Measurements from ENCODE around the gene CRK. TPM values are rescaled to one million over a fixed set of nuclear protein-coding genes. Genes with fewer than 3 reads are reported as not detected.

CRK gene
- total RNA-seq, 1 donor = 109 TPM

DNA sequence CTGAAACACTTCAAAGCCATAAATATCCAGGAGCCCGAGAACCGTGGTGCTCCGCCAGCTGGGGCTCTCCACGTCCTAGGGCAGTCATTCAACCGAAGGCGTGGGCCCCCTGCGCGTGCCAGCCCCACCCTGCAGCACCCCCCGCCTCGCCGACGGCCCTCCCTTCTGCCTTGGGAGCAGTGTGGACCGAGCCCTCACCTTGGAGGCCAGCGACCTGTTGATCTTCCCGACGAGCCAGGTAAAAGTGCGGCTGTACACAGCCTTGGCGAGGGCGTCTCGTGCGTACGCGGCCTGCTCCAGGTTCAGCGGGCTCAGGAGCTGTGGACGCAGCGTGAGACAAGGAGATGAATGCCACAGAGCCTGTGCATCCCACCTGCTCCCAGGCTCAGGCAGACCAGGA, 22.4 kb upstream of the CRK start:
- Histone ChIP-seq H3K79me2 (ENCODE audit: insufficient read depth, low read length) (peaks cover 24% of the 10 kb centered on the region), H3K27me3 (ENCODE audit: insufficient read depth, low read length) (no peaks in the 10 kb centered on the region), H3K27ac (ENCODE audit: low read depth, low read length) (no peak overlapping the region), H3K4me3 (ENCODE audit: insufficient read depth, low read length) (no peak overlapping the region), H3K9me3 (ENCODE audit: low read depth, low read length) (no peaks in the 10 kb centered on the region), H3K36me3 (ENCODE audit: insufficient read depth, low read length) (peaks cover 79% of the 10 kb centered on the region), H4K20me1 (ENCODE audit: insufficient read depth, low read length) (peaks cover 33% of the 10 kb centered on the region), H3K4me1 (ENCODE audit: insufficient read depth, low read length) (peaks cover 12% of the 10 kb centered on the region), H2AFZ (ENCODE audit: low read length) (no peak overlapping the region), H3K4me2 (ENCODE audit: insufficient read depth, low read length) (no peak overlapping the region)
- DNase-seq (ENCODE audit: insufficient read length, low spot score, missing footprints) = no peak
- TF ChIP-seq CTCF (IDR thresholded peaks at IDR 0.05; ENCODE audit: extremely low read depth, low read depth, low read length) = no peak

DNA sequence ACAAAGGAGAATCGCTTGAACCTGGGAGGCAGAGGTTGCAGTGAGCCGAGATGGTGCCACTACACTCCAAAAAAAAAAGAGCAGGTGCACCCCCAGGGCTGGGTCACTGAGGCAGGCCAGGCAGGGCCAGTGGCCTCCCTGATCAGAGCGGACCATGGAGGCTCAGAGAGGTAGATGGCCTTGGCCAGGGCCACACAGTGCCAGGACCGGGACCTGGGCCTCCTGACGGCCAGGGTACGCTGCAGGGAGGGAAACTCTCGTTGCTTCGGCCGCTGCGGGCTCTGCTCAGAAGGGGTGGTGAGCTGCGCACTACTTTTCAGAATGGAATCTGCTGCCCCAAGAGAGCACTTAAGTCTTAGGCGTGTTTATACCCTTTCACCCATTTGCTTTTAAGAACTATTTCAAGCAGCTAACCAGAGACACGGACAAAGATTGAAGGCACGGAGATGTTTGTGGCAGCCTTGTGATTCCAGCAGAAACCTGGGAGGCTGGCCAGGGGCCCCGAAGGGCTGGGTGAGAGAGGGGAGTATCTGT, 19.4 kb upstream of the CRK start:
- no peaks in the 10 kb centered on the region for H3K27me3 ChIP-seq (ENCODE audit: insufficient read depth, low read length)
- peaks cover 5% of the 10 kb centered on the region for H3K4me1 ChIP-seq (ENCODE audit: insufficient read depth, low read length)
- H3K79me2 ChIP-seq (ENCODE audit: insufficient read depth, low read length) = peaks cover 10% of the 10 kb centered on the region
- no peak overlapping the region for H2AFZ ChIP-seq (ENCODE audit: low read length)
- DNase-seq (ENCODE audit: insufficient read length, low spot score, missing footprints) = no peak
- H4K20me1 ChIP-seq (ENCODE audit: insufficient read depth, low read length) = peaks cover 21% of the 10 kb centered on the region
- no peak overlapping the region for H3K4me2 ChIP-seq (ENCODE audit: insufficient read depth, low read length)
- no peaks in the 10 kb centered on the region for H3K9me3 ChIP-seq (ENCODE audit: low read depth, low read length)
- no peak overlapping the region for H3K27ac ChIP-seq (ENCODE audit: low read depth, low read length)
- H3K36me3 ChIP-seq (ENCODE audit: insufficient read depth, low read length) = peaks cover 78% of the 10 kb centered on the region
- no peak overlapping the region for H3K4me3 ChIP-seq (ENCODE audit: insufficient read depth, low read length)
- TF ChIP-seq CTCF (IDR thresholded peaks at IDR 0.05; ENCODE audit: extremely low read depth, low read depth, low read length) = no peak

DNA sequence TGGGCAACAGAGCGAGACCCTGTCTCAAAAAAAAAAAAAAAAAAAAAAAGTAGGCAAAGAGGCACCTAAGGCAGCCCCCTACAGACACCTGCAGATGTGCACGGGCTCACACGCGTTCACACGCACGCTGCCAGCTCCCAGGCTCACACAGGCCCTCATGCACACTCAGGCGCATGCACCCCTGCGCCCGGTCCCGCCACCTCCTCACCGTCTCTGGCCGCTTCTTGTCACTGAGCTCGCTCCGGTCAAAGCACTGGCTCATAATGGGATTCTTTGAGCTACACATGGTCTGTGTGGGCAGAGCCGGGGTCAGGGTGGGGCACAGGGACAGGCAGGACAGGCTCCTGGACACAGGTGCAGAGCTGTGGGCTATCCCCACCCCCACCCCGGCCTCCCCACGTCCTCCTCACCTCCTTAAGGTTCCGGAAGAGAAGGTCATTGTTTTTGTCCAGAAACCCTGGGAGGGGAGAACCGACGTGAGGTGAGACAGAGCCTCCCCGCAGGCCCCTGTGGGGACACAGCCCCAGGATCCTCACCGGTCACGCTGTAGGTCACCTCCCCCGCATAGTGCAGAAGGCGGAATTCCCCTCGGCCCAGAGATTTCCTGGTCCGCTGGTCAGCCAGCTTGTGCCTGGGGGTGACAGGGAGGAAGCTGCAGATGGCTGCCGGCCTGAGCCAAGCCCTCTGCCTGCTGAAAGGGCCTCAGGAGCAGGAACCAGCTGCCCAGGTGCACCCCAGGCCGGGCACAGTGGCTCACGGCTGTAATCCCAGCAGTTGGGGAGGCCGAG, 18.6 kb upstream of the CRK start:
- peaks cover 80% of the 10 kb centered on the region for H3K36me3 ChIP-seq (ENCODE audit: insufficient read depth, low read length)

More for the DNA sequence above, 18.6 kb upstream of the CRK start:
- no peaks in the 10 kb centered on the region for H3K9me3 ChIP-seq (ENCODE audit: low read depth, low read length)
- H3K4me2 ChIP-seq (ENCODE audit: insufficient read depth, low read length) = no peak overlapping the region
- H3K4me1 ChIP-seq (ENCODE audit: insufficient read depth, low read length) = peaks cover 5% of the 10 kb centered on the region
- peaks cover 22% of the 10 kb centered on the region for H4K20me1 ChIP-seq (ENCODE audit: insufficient read depth, low read length)
- H2AFZ ChIP-seq (ENCODE audit: low read length) = no peak overlapping the region
- H3K27me3 ChIP-seq (ENCODE audit: insufficient read depth, low read length) = no peaks in the 10 kb centered on the region
- no peak overlapping the region for H3K4me3 ChIP-seq (ENCODE audit: insufficient read depth, low read length)
- H3K27ac ChIP-seq (ENCODE audit: low read depth, low read length) = no peak overlapping the region
- no peak for DNase-seq (ENCODE audit: insufficient read length, low spot score, missing footprints)
- no peak for TF ChIP-seq CTCF (IDR thresholded peaks at IDR 0.05; ENCODE audit: extremely low read depth, low read depth, low read length)
- peaks cover 9% of the 10 kb centered on the region for H3K79me2 ChIP-seq (ENCODE audit: insufficient read depth, low read length)

Data from osteoblast (primary cell).